ENCODE measurements around the gene MESP2. TPM values are rescaled to one million over a fixed set of nuclear protein-coding genes. Genes with fewer than 3 reads are reported as not detected.

Gene MESP2
- total RNA-seq, 2 experiments from 2014 or later = not detected

GRCh38 chr15:89747708-89748682, 28.1 kb upstream of the MESP2 start:
- no peak for DNase-seq
- peaks cover 5% of the 10 kb centered on the region for H3K4me1 Mint-ChIP-seq (ENCODE audit: low read depth)
- intact Hi-C loops (cut with micrococcal nuclease) = no loop called here
- peaks cover 16% of the 10 kb centered on the region for H3K27me3 Mint-ChIP-seq (ENCODE audit: low read depth)
- H3K4me3 Mint-ChIP-seq = no peak overlapping the region
- CTCF ChIA-PET = interaction anchor here (0.9 to 1.8 kb wide), 3 partner anchors 8 to 14 kb away, joined by 4 to 7 read pairs (median 5); no protein-coding TSS in a partner anchor
- no peak overlapping the region for H3K27ac Mint-ChIP-seq
- no peaks in the 10 kb centered on the region for H3K36me3 Mint-ChIP-seq (ENCODE audit: low read depth)
- H3K9me3 Mint-ChIP-seq = no peaks in the 10 kb centered on the region

- intact Hi-C loops (cut with micrococcal nuclease) = no loop called here
- DNase-seq = no peak
- H3K36me3 Mint-ChIP-seq (ENCODE audit: low read depth) = no peaks in the 10 kb centered on the region
- H3K4me3 Mint-ChIP-seq = no peak overlapping the region
- peaks cover 16% of the 10 kb centered on the region for H3K27me3 Mint-ChIP-seq (ENCODE audit: low read depth)
- no peak overlapping the region for H3K27ac Mint-ChIP-seq
- peaks cover 5% of the 10 kb centered on the region for H3K4me1 Mint-ChIP-seq (ENCODE audit: low read depth)
- no peaks in the 10 kb centered on the region for H3K9me3 Mint-ChIP-seq
- CTCF ChIA-PET = interaction anchor here (0.6 to 1.8 kb wide), 4 partner anchors 9 to 126 kb away, joined by 3 to 7 read pairs (median 4); no protein-coding TSS in a partner anchor
These were observed 27.1 kb upstream of the MESP2 start for GRCh38 chr15:89749054-89749453.

- H3K27ac Mint-ChIP-seq = peak overlapping the region; percentile 41
- no peaks in the 10 kb centered on the region for H3K36me3 Mint-ChIP-seq (ENCODE audit: low read depth)
- peak overlapping the region; percentile 77 for H3K4me3 Mint-ChIP-seq
- peaks cover 5% of the 10 kb centered on the region for H3K4me1 Mint-ChIP-seq (ENCODE audit: low read depth)
- CTCF ChIA-PET = interaction anchor here (0.6 to 1.8 kb wide), 4 partner anchors 9 to 126 kb away, joined by 3 to 7 read pairs (median 4); no protein-coding TSS in a partner anchor
- no peaks in the 10 kb centered on the region for H3K9me3 Mint-ChIP-seq
- intact Hi-C loops (cut with micrococcal nuclease) = no loop called here
- H3K27me3 Mint-ChIP-seq (ENCODE audit: low read depth) = peaks cover 16% of the 10 kb centered on the region
- no peak for DNase-seq
These were observed 26.6 kb upstream of the MESP2 start for GRCh38 chr15:89749526-89749925.

- CTCF ChIA-PET = interaction anchor here (0.8 to 3.7 kb wide), 5 partner anchors 10 to 125 kb away, joined by 3 to 25 read pairs (median 5); no protein-coding TSS in a partner anchor
- intact Hi-C loops (cut with micrococcal nuclease) = loop anchor here (5.0 kb wide), 1 partner anchor 142 kb away; the partner anchor contains the start of gene AP3S2
- H3K27me3 Mint-ChIP-seq (ENCODE audit: low read depth) = peaks cover 16% of the 10 kb centered on the region
- H3K27ac Mint-ChIP-seq = no peak overlapping the region
- no peaks in the 10 kb centered on the region for H3K9me3 Mint-ChIP-seq
- peak overlapping the region; percentile 77 for H3K4me3 Mint-ChIP-seq
- H3K4me1 Mint-ChIP-seq (ENCODE audit: low read depth) = peaks cover 5% of the 10 kb centered on the region
- H3K36me3 Mint-ChIP-seq (ENCODE audit: low read depth) = no peaks in the 10 kb centered on the region
- peak; percentile 23 for DNase-seq
These were observed 26.1 kb upstream of the MESP2 start for GRCh38 chr15:89749951-89750559.

- Mint-ChIP-seq H3K9me3 (no peaks in the 10 kb centered on the region), H3K36me3 (ENCODE audit: low read depth) (no peaks in the 10 kb centered on the region), H3K4me1 (ENCODE audit: low read depth) (peaks cover 5% of the 10 kb centered on the region), H3K27ac (no peak within 1 kb of the TSS), H3K4me3 (peak within 1 kb of the TSS; percentile 77), H3K27me3 (ENCODE audit: low read depth) (peaks cover 16% of the 10 kb centered on the region)
- peak; percentile 89 for DNase-seq
- intact Hi-C loops (cut with micrococcal nuclease) = loop anchor here (5.0 kb wide), 1 partner anchor 141 kb away; the partner anchor contains the start of gene AP3S2
- CTCF ChIA-PET = interaction anchor here (0.6 to 3.7 kb wide), 5 partner anchors 10 to 372 kb away, joined by 3 to 25 read pairs (median 3); no protein-coding TSS in a partner anchor
These were observed 25.3 kb upstream of the MESP2 start, which contains the start of gene MESP1 for GRCh38 chr15:89750560-89751542. Gene MESP1 (minus strand): TSS chr15:89751249. CDS start chr15:89751231, 18 bp downstream.

- intact Hi-C loops (cut with micrococcal nuclease) = loop anchor here (5.0 kb wide), 1 partner anchor 141 kb away; the partner anchor contains the start of gene AP3S2
- Mint-ChIP-seq H3K4me3 (peak overlapping the region; percentile 34), H3K27me3 (ENCODE audit: low read depth) (peaks cover 16% of the 10 kb centered on the region), H3K27ac (no peak overlapping the region), H3K4me1 (ENCODE audit: low read depth) (peaks cover 5% of the 10 kb centered on the region), H3K36me3 (ENCODE audit: low read depth) (no peaks in the 10 kb centered on the region), H3K9me3 (no peaks in the 10 kb centered on the region)
- CTCF ChIA-PET = interaction anchor here (0.6 to 3.7 kb wide), 3 partner anchors 9 to 371 kb away, joined by 3 to 25 read pairs (median 3); no protein-coding TSS in a partner anchor
- no peak for DNase-seq
These were observed 24.4 kb upstream of the MESP2 start for GRCh38 chr15:89751748-89752147.

GRCh38 chr15:89753855-89754254, 22.3 kb upstream of the MESP2 start:
- Mint-ChIP-seq H3K27me3 (ENCODE audit: low read depth) (peaks cover 16% of the 10 kb centered on the region), H3K27ac (no peak overlapping the region), H3K4me3 (no peak overlapping the region), H3K9me3 (no peaks in the 10 kb centered on the region), H3K4me1 (ENCODE audit: low read depth) (peaks cover 5% of the 10 kb centered on the region), H3K36me3 (ENCODE audit: low read depth) (no peaks in the 10 kb centered on the region)
- no peak for DNase-seq
- intact Hi-C loops (cut with micrococcal nuclease) = loop anchor here (5.0 kb wide), 1 partner anchor 138 kb away; the partner anchor contains the start of gene AP3S2
- CTCF ChIA-PET = interaction anchor here (0.7 to 1.2 kb wide), 2 partner anchors 14 to 329 kb away, joined by 3 to 7 read pairs; no protein-coding TSS in a partner anchor

- no peaks in the 10 kb centered on the region for H3K36me3 Mint-ChIP-seq (ENCODE audit: low read depth)
- intact Hi-C loops (cut with micrococcal nuclease) = loop anchor here (5.0 kb wide), 1 partner anchor 138 kb away; the partner anchor contains the start of gene AP3S2
- CTCF ChIA-PET = interaction anchor here (0.6 to 1.3 kb wide), 4 partner anchors 14 to 328 kb away, joined by 3 to 7 read pairs (median 4); no protein-coding TSS in a partner anchor
- H3K9me3 Mint-ChIP-seq = no peaks in the 10 kb centered on the region
- H3K4me3 Mint-ChIP-seq = no peak overlapping the region
- H3K4me1 Mint-ChIP-seq (ENCODE audit: low read depth) = peaks cover 4% of the 10 kb centered on the region
- no peak for DNase-seq
- H3K27ac Mint-ChIP-seq = no peak overlapping the region
- peaks cover 13% of the 10 kb centered on the region for H3K27me3 Mint-ChIP-seq (ENCODE audit: low read depth)
These were observed 21.6 kb upstream of the MESP2 start for GRCh38 chr15:89754361-89755154.

- H3K27ac Mint-ChIP-seq = no peak overlapping the region
- no peaks in the 10 kb centered on the region for H3K4me1 Mint-ChIP-seq (ENCODE audit: low read depth)
- no peak for DNase-seq
- H3K36me3 Mint-ChIP-seq (ENCODE audit: low read depth) = no peaks in the 10 kb centered on the region
- H3K9me3 Mint-ChIP-seq = no peaks in the 10 kb centered on the region
- peaks cover 10% of the 10 kb centered on the region for H3K27me3 Mint-ChIP-seq (ENCODE audit: low read depth)
- H3K4me3 Mint-ChIP-seq = no peak overlapping the region
- CTCF ChIA-PET = interaction anchor here (1.3 kb wide), 1 partner anchor 119 kb away, joined by 5 read pairs; no protein-coding TSS in a partner anchor
- intact Hi-C loops (cut with micrococcal nuclease) = no loop called here
These were observed 20.4 kb upstream of the MESP2 start for GRCh38 chr15:89755701-89756100.

GRCh38 chr15:89756897-89757296, 19.2 kb upstream of the MESP2 start:
- peaks cover 4% of the 10 kb centered on the region for H3K27me3 Mint-ChIP-seq (ENCODE audit: low read depth)
- CTCF ChIA-PET = interaction anchor here (1.8 to 5.7 kb wide), 2 partner anchors 17 to 118 kb away, joined by 7 to 55 read pairs; no protein-coding TSS in a partner anchor

More at GRCh38 chr15:89756897-89757296, 19.2 kb upstream of the MESP2 start:
- Mint-ChIP-seq H3K4me3 (no peak overlapping the region), H3K4me1 (ENCODE audit: low read depth) (no peaks in the 10 kb centered on the region), H3K9me3 (no peaks in the 10 kb centered on the region), H3K27ac (no peak overlapping the region), H3K36me3 (ENCODE audit: low read depth) (no peaks in the 10 kb centered on the region)
- intact Hi-C loops (cut with micrococcal nuclease) = no loop called here
- no peak for DNase-seq
